ENCODE data around the gene HOXA9.

The HOXA9 gene

DNA sequence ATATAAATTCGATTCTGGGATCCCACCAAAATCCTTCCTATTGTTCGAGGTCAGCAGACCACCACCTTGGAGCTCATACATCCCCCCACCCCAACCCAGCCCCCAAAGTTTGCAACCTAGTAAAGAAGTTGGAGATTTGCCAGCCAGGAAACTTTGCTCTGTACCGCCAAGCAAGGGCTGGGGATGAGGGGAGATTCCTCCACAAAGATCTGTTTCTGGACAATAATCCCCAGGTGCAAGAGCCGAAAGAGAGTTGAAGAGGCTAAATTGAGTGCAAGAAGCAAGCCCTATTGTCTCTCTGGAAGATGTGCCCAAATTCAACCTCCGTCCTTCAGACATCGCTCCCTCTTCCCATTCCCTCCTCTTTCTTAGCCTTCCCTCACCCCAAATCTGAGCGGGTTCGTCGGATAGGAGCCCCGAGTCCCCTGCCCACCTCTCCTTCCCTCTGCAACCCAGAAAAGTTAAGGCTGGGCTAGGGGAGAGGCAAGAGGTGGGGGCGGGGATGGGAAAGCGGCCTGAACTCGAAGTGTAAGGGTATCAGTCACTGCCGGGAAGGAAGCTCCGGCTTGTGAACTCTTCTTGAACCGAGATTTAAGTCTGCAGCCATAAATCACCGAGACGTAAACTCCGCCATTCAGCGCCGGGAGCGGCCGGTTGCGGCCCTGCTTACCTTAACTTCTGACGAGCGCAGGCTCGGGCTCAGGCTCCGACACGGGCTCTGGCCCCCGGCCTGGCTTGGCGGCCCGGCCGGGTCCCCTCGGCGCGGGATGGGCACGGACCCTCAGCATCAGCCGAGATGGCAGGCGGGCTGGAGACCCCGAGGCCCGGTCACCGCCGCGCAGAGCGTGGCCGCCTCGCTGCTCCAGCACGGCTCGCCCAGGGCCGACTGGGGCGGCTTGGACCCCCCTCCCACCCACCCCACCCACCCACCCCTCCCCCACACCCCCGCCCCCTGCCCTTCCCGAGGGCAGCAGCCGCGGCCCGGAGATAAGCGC, 52.1 kb downstream of the HOXA9 start:
- no peaks in the 10 kb centered on the region for H3K36me3 ChIP-seq (ENCODE audit: control insufficient read depth, insufficient read depth, low read length)
- H3K4me3 ChIP-seq (replicated peaks; ENCODE audit: low read depth, low read length) = no peak overlapping the region
- no peak for TF ChIP-seq CTCF (IDR thresholded peaks at IDR 0.05; ENCODE audit: insufficient read depth, low read length, poor library complexity, severe bottlenecking)
- DNase-seq (ENCODE audit: extremely low read depth, insufficient read length) = no peak
- no peaks in the 10 kb centered on the region; the same call in 1 of the 2 replicates for H3K27me3 ChIP-seq (replicated peaks; ENCODE audit: control insufficient read depth, insufficient read depth, low read length)

Data from GM06990 (cell line).